Measurements from ENCODE around the gene MAFG.
"Not testable (repeated sequence)": the region's sequence is repeated elsewhere in the genome, so short reads cannot be mapped to it uniquely, and the experiment has no call there.

The MAFG gene

GRCh38 chr17:81957691-81958432 is 30.3 kb upstream of the MAFG start:
- no peak for DNase-seq

- no peak for DNase-seq
These were observed 29.4 kb upstream of the MAFG start for GRCh38 chr17:81956607-81957589.

GRCh38 chr17:81955756-81956544 is 28.4 kb upstream of the MAFG start:
- no peak for DNase-seq

GRCh38 chr17:81955058-81955681 is 27.6 kb upstream of the MAFG start:
- no peak for DNase-seq

GRCh38 chr17:81954131-81955057 is 26.9 kb upstream of the MAFG start:
- no peak for DNase-seq

- not testable (repeated sequence) for DNase-seq
These were observed 25.9 kb upstream of the MAFG start for GRCh38 chr17:81953443-81953842.

- no peak for DNase-seq
These were observed 25.3 kb upstream of the MAFG start for GRCh38 chr17:81952792-81953228.

GRCh38 chr17:81951785-81952684 is 24.5 kb upstream of the MAFG start:
- DNase-seq = no peak

- no peak for DNase-seq
These were observed 23.0 kb upstream of the MAFG start for GRCh38 chr17:81950501-81950900.

GRCh38 chr17:81948635-81949378 is 21.3 kb upstream of the MAFG start:
- DNase-seq = no peak

- no peak for DNase-seq
These were observed 19.7 kb upstream of the MAFG start, which contains the start of gene MYADML2 for GRCh38 chr17:81947189-81947588. TSS of gene MYADML2 (minus strand) at chr17:81947233. CDS start at chr17:81941741, 5,492 bp downstream.

- DNase-seq = no peak
These were observed 17.3 kb upstream of the MAFG start for GRCh38 chr17:81944858-81945257.

- DNase-seq = no peak
These were observed 14.6 kb upstream of the MAFG start for GRCh38 chr17:81942167-81942553.

- no peak for DNase-seq
These were observed 14.1 kb upstream of the MAFG start for GRCh38 chr17:81941484-81942166.

- DNase-seq = no peak
These were observed 13.3 kb upstream of the MAFG start for GRCh38 chr17:81940538-81941483.

- no peak for DNase-seq
These were observed 12.4 kb upstream of the MAFG start for GRCh38 chr17:81939881-81940385.

- no peak for DNase-seq
These were observed 11.7 kb upstream of the MAFG start for GRCh38 chr17:81939218-81939617.
